ENCODE results near the gene TMA7.
"Not testable (repeated sequence)": the region's sequence is repeated elsewhere in the genome, so short reads cannot be mapped to it uniquely, and the experiment has no call there.

Gene TMA7

GRCh38 chr3:48439820-48440589 lies at the start of gene TMA7, which contains the start of gene CCDC51:
TSS of gene TMA7 (plus strand) at chr3:48440257. CDS start at chr3:48440297, 40 bp downstream.
TSS of gene CCDC51 (minus strand) at chr3:48440119. CDS start at chr3:48435128, 4,991 bp downstream.
- in situ Hi-C loops (cut with MboI; ENCODE audit: low sequenced_read_pairs) = loop anchor here (10.0 kb wide), 1 partner anchor 165 kb away; no protein-coding TSS in a partner anchor

GRCh38 chr3:48394391-48394790 lies 45.7 kb upstream of the TMA7 start:
- in situ Hi-C loops (cut with MboI; ENCODE audit: low sequenced_read_pairs) = no loop called here

GRCh38 chr3:48395714-48396113 lies 44.3 kb upstream of the TMA7 start:
- in situ Hi-C loops (cut with MboI; ENCODE audit: low sequenced_read_pairs) = no loop called here

- in situ Hi-C loops (cut with MboI; ENCODE audit: low sequenced_read_pairs) = no loop called here
Measured at GRCh38 chr3:48397767-48398681, 42.0 kb upstream of the TMA7 start.

GRCh38 chr3:48398701-48399386 lies 41.2 kb upstream of the TMA7 start:
- in situ Hi-C loops (cut with MboI; ENCODE audit: low sequenced_read_pairs) = no loop called here

- in situ Hi-C loops (cut with MboI; ENCODE audit: low sequenced_read_pairs) = no loop called here
Measured at GRCh38 chr3:48399387-48400172, 40.5 kb upstream of the TMA7 start.

GRCh38 chr3:48400824-48401433 lies 39.1 kb upstream of the TMA7 start:
- in situ Hi-C loops (cut with MboI; ENCODE audit: low sequenced_read_pairs) = no loop called here

GRCh38 chr3:48401434-48401901 lies 38.6 kb upstream of the TMA7 start:
- in situ Hi-C loops (cut with MboI; ENCODE audit: low sequenced_read_pairs) = not testable (repeated sequence)

GRCh38 chr3:48402281-48402732 lies 37.8 kb upstream of the TMA7 start:
- in situ Hi-C loops (cut with MboI; ENCODE audit: low sequenced_read_pairs) = no loop called here

GRCh38 chr3:48402907-48403306 lies 37.1 kb upstream of the TMA7 start:
- in situ Hi-C loops (cut with MboI; ENCODE audit: low sequenced_read_pairs) = no loop called here

- in situ Hi-C loops (cut with MboI; ENCODE audit: low sequenced_read_pairs) = no loop called here
Measured at GRCh38 chr3:48403533-48404439, 36.3 kb upstream of the TMA7 start.

GRCh38 chr3:48404440-48405342 lies 35.4 kb upstream of the TMA7 start:
- in situ Hi-C loops (cut with MboI; ENCODE audit: low sequenced_read_pairs) = no loop called here

GRCh38 chr3:48405343-48405881 lies 34.6 kb upstream of the TMA7 start:
- in situ Hi-C loops (cut with MboI; ENCODE audit: low sequenced_read_pairs) = no loop called here

- in situ Hi-C loops (cut with MboI; ENCODE audit: low sequenced_read_pairs) = no loop called here
Measured at GRCh38 chr3:48405971-48406370, 34.1 kb upstream of the TMA7 start.

- in situ Hi-C loops (cut with MboI; ENCODE audit: low sequenced_read_pairs) = no loop called here
Measured at GRCh38 chr3:48406443-48407431, 33.3 kb upstream of the TMA7 start.

GRCh38 chr3:48407542-48408099 lies 32.4 kb upstream of the TMA7 start:
- in situ Hi-C loops (cut with MboI; ENCODE audit: low sequenced_read_pairs) = no loop called here
